Endothelial cell of umbilical vein (primary cell): ENCODE data around the gene SNAPIN. TPM values are rescaled to one million over a fixed set of nuclear protein-coding genes. Genes with fewer than 3 reads are reported as not detected.

Experiments used
- BruUV-seq: library from RNA; stranded (reverse); fragments of 400-500 nt; replicated peaks from 2 replicates; lab custom pipeline; 2021; lab: Mats Ljungman, UMichigan
- CTCF ChIA-PET: fragments of 300-600, 350-600 bp; sonication (Branson Sonifier 250); formaldehyde crosslinking; loops from one replicate; lab custom pipeline; 2021; ENCODE audit warnings: antibody characterized with exemption, inconsistent platforms; lab: Charles Lee
- POLR2A ChIA-PET: fragments of 300-600, 350-600 bp; sonication (Branson Sonifier 250); formaldehyde crosslinking; loops from one replicate; lab custom pipeline; 2021; ENCODE audit warnings: antibody characterized with exemption, inconsistent platforms; lab: Charles Lee
- DNase-seq: peaks from one replicate; pipeline ENCODE4 v3.0.0-alpha.2; 2011; ENCODE audit warnings: low read depth, low spot score
- FAIRE-seq: peaks from 2 replicates; lab custom pipeline; 2011; peaks lifted over from hg19 to GRCh38; lab: Jason Lieb, UNC
- H2AFZ ChIP-seq: 2 replicates; pipeline ENCODE4 v1.6.0; 2012; ENCODE audit warnings: low read depth, low read length, control low read depth, inconsistent platforms
- H3K27ac ChIP-seq: 2 replicates; pipeline ENCODE4 v1.5.1; 2011; ENCODE audit warnings: low read depth, mild to moderate bottlenecking, control low read depth, low read length, moderate library complexity; ENCODE audit not compliant: insufficient read depth
- H3K27me3 ChIP-seq, 2 experiments: 2 replicates each; pipeline versions ENCODE4 v1.6.0 to v1.6.1; 2011; ENCODE audit warnings: low read length in 2 of 2, mixed read lengths in 1 of 2; ENCODE audit not compliant: control insufficient read depth in 2 of 2, insufficient read depth in 2 of 2
- H3K36me3 ChIP-seq, 2 experiments: 2 replicates in 1 of 2; 3 replicates in 1 of 2; pipeline ENCODE4 v1.5.1; 2011; ENCODE audit warnings: low read length in 2 of 2, mild to moderate bottlenecking in 1 of 2, moderate library complexity in 1 of 2; ENCODE audit not compliant: control insufficient read depth in 2 of 2, insufficient read depth in 2 of 2; ENCODE audit errors: extremely low read depth in 1 of 2
- H3K4me1 ChIP-seq: 3 replicates; pipeline ENCODE4 v1.5.1; 2011; ENCODE audit warnings: mild to moderate bottlenecking, low read length; ENCODE audit not compliant: control insufficient read depth, insufficient read depth; ENCODE audit errors: extremely low read depth
- H3K4me2 ChIP-seq: 2 replicates; pipeline ENCODE4 v1.6.1; 2011; ENCODE audit warnings: low read length, control low read depth, mixed read lengths; ENCODE audit not compliant: insufficient read depth
- H3K4me3 ChIP-seq, 3 experiments: fragments of 200-600 bp in 1 of 3; sonication (generic), shearing (Covaris generic) in 1 of 3; replicated peaks in 1 of 3; 2 replicates each; pipeline ENCODE4 v1.5.1; 2011 to 2016; ENCODE audit warnings: control low read depth in 3 of 3, low read length in 3 of 3, mild to moderate bottlenecking in 2 of 3, inconsistent platforms in 1 of 3, low read depth in 1 of 3, moderate library complexity in 1 of 3; ENCODE audit not compliant: insufficient read depth in 1 of 3
- H3K79me2 ChIP-seq: 2 replicates; pipeline ENCODE4 v1.6.0; 2012; ENCODE audit warnings: low read length, inconsistent platforms; ENCODE audit not compliant: control insufficient read depth, insufficient read depth
- H3K9ac ChIP-seq: replicated peaks from 2 replicates; pipeline ENCODE3; 2011; ENCODE audit warnings: low read length, control low read depth; ENCODE audit not compliant: insufficient read depth; ENCODE audit errors: extremely low read depth
- H3K9me1 ChIP-seq: replicated peaks from 3 replicates; pipeline ENCODE4 v1.6.0; 2011; ENCODE audit warnings: mild to moderate bottlenecking, low read length; ENCODE audit not compliant: control insufficient read depth, insufficient read depth; ENCODE audit errors: extremely low read depth
- H3K9me3 ChIP-seq: replicated peaks from 2 replicates; pipeline ENCODE4 v1.5.1; 2012; ENCODE audit warnings: low read length, inconsistent platforms; ENCODE audit not compliant: control insufficient read depth, insufficient read depth
- H4K20me1 ChIP-seq: replicated peaks from 2 replicates; pipeline ENCODE3; 2011; ENCODE audit warnings: mild to moderate bottlenecking, low read length; ENCODE audit not compliant: control insufficient read depth, insufficient read depth; ENCODE audit errors: extremely low read depth
- JUN ChIP-seq: IDR thresholded peaks from 2 replicates; pipeline ENCODE4 v1.6.1; 2011; ENCODE audit warnings: borderline replicate concordance, low read depth; ENCODE audit not compliant: insufficient read length, insufficient read depth
- MYC ChIP-seq: IDR thresholded peaks from one replicate; pipeline ENCODE4 v1.6.1; 2011; ENCODE audit warnings: mild to moderate bottlenecking, low read depth, low read length
- POLR2A ChIP-seq: IDR thresholded peaks from 2 replicates; pipeline ENCODE4 v1.6.1; 2012; ENCODE audit warnings: low read depth, mild to moderate bottlenecking, control low read depth, low read length
- POLR2AphosphoS5 ChIP-seq: IDR thresholded peaks from 2 replicates; pipeline ENCODE4 v1.6.1; 2012; ENCODE audit warnings: low read depth, mild to moderate bottlenecking, control low read depth, low read length, moderate library complexity; ENCODE audit not compliant: insufficient read depth
- dilution Hi-C: fragments of 300-500 bp; cut with MboI; formaldehyde crosslinking; loops from one replicate; pipeline ENCODE4 v1.15.0; 2019; ENCODE audit warnings: low sequenced_read_pairs; ENCODE audit not compliant: extremely low pct_ligation_motif_present
- intact Hi-C: fragments of 100-400 bp; cut with micrococcal nuclease; formaldehyde crosslinking; loops from one replicate; pipeline ENCODE4 v1.10.0; 2022
- polyA plus RNA-seq, 4 experiments: library from polyadenylated mRNA; depleted of rRNA in 3 of 4; stranded (reverse) in 3 of 4; unstranded in 1 of 4; fragments of >200 nt; gene quantifications; 2 replicates each; pipeline versions ENCODE4 v1.2.1 to v1.2.3, GENCODE V29; 2011 to 2012; ENCODE audit warnings: missing spikeins in 1 of 4
- total RNA-seq: library from RNA; stranded (reverse); gene quantifications from 2 replicates; pipeline ENCODE4 v1.2.3, GENCODE V29; 2021

SNAPIN gene
- total and polyA plus RNA-seq, 2 donors (not counting 3 experiments of a cell fraction or from before 2014, with no cell fraction given) = 36.8 to 55.1 TPM

- ChIA-PET POLR2A (interaction anchor here (0.7 kb wide), 1 partner anchor 75 kb away, joined by 3 read pairs; no protein-coding TSS in a partner anchor), CTCF (interaction anchor here (0.9 kb wide), 1 partner anchor 13 kb away, joined by 3 read pairs; the partner anchor contains the start of gene CHTOP)
- DNase-seq (no peak), FAIRE-seq (no peak)
- Histone ChIP-seq H3K4me2 (no peak overlapping the region), H3K4me1 (no peaks in the 10 kb centered on the region), H4K20me1 (no peaks in the 10 kb centered on the region), H3K27ac (no peak overlapping the region), H2AFZ (no peak overlapping the region), H3K9me1 (no peaks in the 10 kb centered on the region), H3K9me3 (no peaks in the 10 kb centered on the region), H3K36me3 (peaks cover 30 to 31% of the 10 kb centered on the region in 2 experiments), H3K9ac (no peak overlapping the region), H3K4me3 (no peak overlapping the region), H3K27me3 (no peaks in the 10 kb centered on the region), H3K79me2 (peaks cover 5% of the 10 kb centered on the region)
- intact Hi-C loops = no loop called here
- no peak for TF ChIP-seq POLR2A
- peak; percentile 15 for TF ChIP-seq POLR2AphosphoS5
- TF ChIP-seq JUN = no peak
- no TSS peak for BruUV-seq
- dilution Hi-C loops = no loop called here
Measured at GRCh38 chr1:153646672-153647345, 11.7 kb upstream of the SNAPIN start.

GRCh38 chr1:153647346-153647714 is 11.2 kb upstream of the SNAPIN start:
- CTCF ChIA-PET = interaction anchor here (0.8 to 2.3 kb wide), 4 partner anchors 13 to 75 kb away, joined by 3 to 8 read pairs (median 4); partner anchors contain the start of genes CHTOP and S100A13
- DNase-seq = no peak
- H4K20me1 ChIP-seq = no peaks in the 10 kb centered on the region
- no peak overlapping the region for H3K9ac ChIP-seq
- H3K4me2 ChIP-seq = no peak overlapping the region
- H3K4me1 ChIP-seq = no peaks in the 10 kb centered on the region
- no peak overlapping the region for H3K4me3 ChIP-seq
- intact Hi-C loops = no loop called here
- no peaks in the 10 kb centered on the region for H3K27me3 ChIP-seq
- no peak overlapping the region for H3K27ac ChIP-seq
- peaks cover 2% of the 10 kb centered on the region for H3K79me2 ChIP-seq
- no peak for FAIRE-seq
- no peaks in the 10 kb centered on the region for H3K9me3 ChIP-seq
- dilution Hi-C loops = no loop called here
- POLR2A ChIA-PET = interaction anchor here (0.6 to 1.8 kb wide), 2 partner anchors 13 to 40 kb away, joined by 3 to 9 read pairs; partner anchors contain the start of gene CHTOP
- no peak overlapping the region for H2AFZ ChIP-seq
- H3K36me3 ChIP-seq = peaks cover 25 to 26% of the 10 kb centered on the region in 2 experiments
- BruUV-seq = no TSS peak
- TF ChIP-seq POLR2AphosphoS5 = peak; percentile 11
- no peak for TF ChIP-seq MYC
- H3K9me1 ChIP-seq = no peaks in the 10 kb centered on the region
